Measurements from ENCODE around the gene MCRIP1. TPM values are rescaled to one million over a fixed set of nuclear protein-coding genes. Genes with fewer than 3 reads are reported as not detected.

MCRIP1 gene
- polyA plus RNA-seq, 1 of the 3 experiments (the other 2 are of a cell fraction), result 156 TPM

DNA sequence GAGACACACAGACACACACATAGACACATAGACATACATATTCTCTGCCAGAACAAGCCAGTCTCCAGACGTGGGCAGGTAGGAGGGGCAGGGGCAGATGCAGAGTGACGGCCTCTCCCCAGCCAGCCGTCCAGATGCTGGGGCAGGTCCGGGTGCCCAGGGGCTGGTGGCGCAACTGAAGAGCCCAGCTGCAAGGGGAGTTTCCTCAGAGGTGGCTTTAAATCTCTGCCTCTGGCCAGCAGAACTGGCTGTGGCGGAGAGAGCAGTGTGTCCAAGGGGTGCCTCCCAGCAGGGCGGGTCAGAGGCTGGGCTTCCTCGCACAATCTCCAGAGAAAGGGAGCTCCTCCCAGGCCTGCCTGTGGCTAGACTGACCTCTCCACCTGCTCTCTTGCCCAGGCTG is 38.6 kb downstream of the MCRIP1 start:
- no peak for DNase-seq
- Histone ChIP-seq H3K4me2 (no peak overlapping the region), H3K9me2 (no peaks in the 10 kb centered on the region), H3F3A (replicated peaks; ENCODE audit: insufficient read depth) (peaks cover 3% of the 10 kb centered on the region), H3K79me2 (ENCODE audit: insufficient read depth) (no peaks in the 10 kb centered on the region), H3K4me1 (ENCODE audit: control insufficient read depth in 1 of 2, insufficient read depth in 2 of 2, low read depth in 1 of 2, low read length in 1 of 2) (no peaks in the 10 kb centered on the region; a peak in 1 of 4 replicates), H3K36me3 (replicated peaks in 1 of 2; ENCODE audit: control insufficient read depth in 1 of 2, insufficient read depth in 2 of 2, low read length in 1 of 2) (no peaks in the 10 kb centered on the region), H4K20me1 (ENCODE audit: insufficient read depth) (no peaks in the 10 kb centered on the region), H3K9ac (no peak overlapping the region), H2AFZ (ENCODE audit: low read depth) (no peak overlapping the region), H3K9me3 (no peaks in the 10 kb centered on the region), H3K4me3 (ENCODE audit: low read depth in 2 of 2, low read length in 1 of 2) (no peak overlapping the region), H3K27ac (ENCODE audit: low read depth in 2 of 2, low read length in 1 of 2) (no peak overlapping the region), H3K27me3 (ENCODE audit: insufficient read depth) (peaks cover 5% of the 10 kb centered on the region)
- WGBS (ENCODE audit: low lambda C conversion rate), result 41% methylated on average over 8 of the region's 8 CpGs
- ChIA-PET POLR2A (interaction anchor here (0.6 to 1.2 kb wide), 2 partner anchors 13 to 92 kb away, joined by 3 read pairs; no protein-coding TSS in a partner anchor), CTCF (interaction anchor here (1.0 to 2.1 kb wide), 4 partner anchors 12 to 233 kb away, joined by 3 to 10 read pairs (median 6); no protein-coding TSS in a partner anchor)
- TF ChIP-seq RCOR1 (IDR thresholded peaks at IDR 0.05; ENCODE audit: low read length), result no peak
- no peak for TF ChIP-seq GABPA (IDR thresholded peaks at IDR 0.05; ENCODE audit: low read depth)
- TF ChIP-seq FOXJ3 (CRISPR knock-in tag; IDR thresholded peaks at IDR 0.05), result no peak
- no peak for TF ChIP-seq RFX5 (IDR thresholded peaks at IDR 0.05; ENCODE audit: low read length)
- no peak for TF ChIP-seq FOSL2 (IDR thresholded peaks at IDR 0.05; ENCODE audit: borderline replicate concordance, low read depth)
- no peak for TF ChIP-seq RAD21 (IDR thresholded peaks at IDR 0.05; ENCODE audit: low read length)
- no peak for TF ChIP-seq EP300 (IDR thresholded peaks at IDR 0.05; ENCODE audit: borderline replicate concordance in 1 of 2, low read depth in 1 of 2, low read length in 1 of 2)
- no peak for TF ChIP-seq TCF12 (IDR thresholded peaks at IDR 0.05)
- no peak for TF ChIP-seq EZH2phosphoT487 (IDR thresholded peaks at IDR 0.05; ENCODE audit: borderline replicate concordance, low read depth)
- TF ChIP-seq RXRA (IDR thresholded peaks at IDR 0.05; ENCODE audit: borderline replicate concordance, low read depth), result no peak
- TF ChIP-seq SMC3 (IDR thresholded peaks at IDR 0.05; ENCODE audit: low read depth, low read length), result no peak
- no peak for TF ChIP-seq CHD2 (IDR thresholded peaks at IDR 0.05; ENCODE audit: low read length, partially characterized antibody)
- TF ChIP-seq, protein P1, sequence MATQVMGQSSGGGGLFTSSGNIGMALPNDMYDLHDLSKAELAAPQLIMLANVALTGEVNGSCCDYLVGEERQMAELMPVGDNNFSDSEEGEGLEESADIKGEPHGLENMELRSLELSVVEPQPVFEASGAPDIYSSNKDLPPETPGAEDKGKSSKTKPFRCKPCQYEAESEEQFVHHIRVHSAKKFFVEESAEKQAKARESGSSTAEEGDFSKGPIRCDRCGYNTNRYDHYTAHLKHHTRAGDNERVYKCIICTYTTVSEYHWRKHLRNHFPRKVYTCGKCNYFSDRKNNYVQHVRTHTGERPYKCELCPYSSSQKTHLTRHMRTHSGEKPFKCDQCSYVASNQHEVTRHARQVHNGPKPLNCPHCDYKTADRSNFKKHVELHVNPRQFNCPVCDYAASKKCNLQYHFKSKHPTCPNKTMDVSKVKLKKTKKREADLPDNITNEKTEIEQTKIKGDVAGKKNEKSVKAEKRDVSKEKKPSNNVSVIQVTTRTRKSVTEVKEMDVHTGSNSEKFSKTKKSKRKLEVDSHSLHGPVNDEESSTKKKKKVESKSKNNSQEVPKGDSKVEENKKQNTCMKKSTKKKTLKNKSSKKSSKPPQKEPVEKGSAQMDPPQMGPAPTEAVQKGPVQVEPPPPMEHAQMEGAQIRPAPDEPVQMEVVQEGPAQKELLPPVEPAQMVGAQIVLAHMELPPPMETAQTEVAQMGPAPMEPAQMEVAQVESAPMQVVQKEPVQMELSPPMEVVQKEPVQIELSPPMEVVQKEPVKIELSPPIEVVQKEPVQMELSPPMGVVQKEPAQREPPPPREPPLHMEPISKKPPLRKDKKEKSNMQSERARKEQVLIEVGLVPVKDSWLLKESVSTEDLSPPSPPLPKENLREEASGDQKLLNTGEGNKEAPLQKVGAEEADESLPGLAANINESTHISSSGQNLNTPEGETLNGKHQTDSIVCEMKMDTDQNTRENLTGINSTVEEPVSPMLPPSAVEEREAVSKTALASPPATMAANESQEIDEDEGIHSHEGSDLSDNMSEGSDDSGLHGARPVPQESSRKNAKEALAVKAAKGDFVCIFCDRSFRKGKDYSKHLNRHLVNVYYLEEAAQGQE (IDR thresholded peaks at IDR 0.05; ENCODE audit: low read depth, low read length), result no peak
- TF ChIP-seq, protein P2, sequence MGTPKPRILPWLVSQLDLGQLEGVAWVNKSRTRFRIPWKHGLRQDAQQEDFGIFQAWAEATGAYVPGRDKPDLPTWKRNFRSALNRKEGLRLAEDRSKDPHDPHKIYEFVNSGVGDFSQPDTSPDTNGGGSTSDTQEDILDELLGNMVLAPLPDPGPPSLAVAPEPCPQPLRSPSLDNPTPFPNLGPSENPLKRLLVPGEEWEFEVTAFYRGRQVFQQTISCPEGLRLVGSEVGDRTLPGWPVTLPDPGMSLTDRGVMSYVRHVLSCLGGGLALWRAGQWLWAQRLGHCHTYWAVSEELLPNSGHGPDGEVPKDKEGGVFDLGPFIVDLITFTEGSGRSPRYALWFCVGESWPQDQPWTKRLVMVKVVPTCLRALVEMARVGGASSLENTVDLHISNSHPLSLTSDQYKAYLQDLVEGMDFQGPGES (IDR thresholded peaks at IDR 0.05; ENCODE audit: low read depth, low read length), result no peak
